K562 (cell line): ENCODE results near the gene GCC1. TPM values are rescaled to one million over a fixed set of nuclear protein-coding genes. Genes with fewer than 3 reads are reported as not detected.

Experiments
- HEY1 ChIP-seq: fragments of 250-450 bp; sonication (Bioruptor Pico); IDR thresholded peaks from 2 replicates; pipeline ENCODE4 v1.5.0; 2020; ENCODE audit warnings: mild to moderate bottlenecking, moderate library complexity, borderline replicate concordance
- HOMEZ ChIP-seq: fragments of 250-450 bp; sonication (Bioruptor Pico); IDR thresholded peaks from 2 replicates; pipeline ENCODE4 v1.4.0; 2020; ENCODE audit warnings: mild to moderate bottlenecking, moderate library complexity
- PBX2 ChIP-seq, 2 experiments: IDR thresholded peaks in 1 of 2; conservative IDR thresholded peaks in 1 of 2; 2 replicates each; pipeline ENCODE4 v1.6.1; 2016; ENCODE audit warnings: low read depth in 2 of 2, mild to moderate bottlenecking in 1 of 2, missing compliant biosample characterization in 1 of 2, missing genetic modification characterization in 1 of 2, moderate library complexity in 1 of 2
- ZNF551 ChIP-seq: fragments of 250-450 bp; sonication (Bioruptor Pico); IDR thresholded peaks from 2 replicates; pipeline ENCODE4 v1.5.0; 2021; ENCODE audit warnings: mild to moderate bottlenecking, moderate library complexity
- ZNF764 ChIP-seq: fragments of 250-450 bp; sonication (Bioruptor Pico); IDR thresholded peaks from 2 replicates; pipeline ENCODE4 v1.4.0; 2020; ENCODE audit warnings: low read depth, mild to moderate bottlenecking, moderate library complexity
- ZNF785 ChIP-seq: fragments of 250-450 bp; sonication (Bioruptor Pico); IDR thresholded peaks from 2 replicates; pipeline ENCODE4 v1.4.0; 2020; ENCODE audit warnings: mild to moderate bottlenecking
- ZZZ3 ChIP-seq: fragments of 450-650 bp; IDR thresholded peaks from 2 replicates; pipeline ENCODE4 v1.6.1; 2016; ENCODE audit warnings: antibody characterized with exemption, mild to moderate bottlenecking, moderate library complexity
- polyA plus RNA-seq, 8 experiments: library from polyadenylated mRNA; depleted of rRNA in 4 of 8; stranded (reverse) in 5 of 8; unstranded in 3 of 8; fragments of >200 nt; fragmentation: Nextera tagmentation in 2 of 8; fragmentation: Illumina TruSeq in 1 of 8; extraction: Ambion mirVana in 2 of 8; extraction: Trizol in 1 of 8; gene quantifications; 2 replicates each; pipeline versions ENCODE4 v1.2.1 to v1.2.3, GENCODE V29; 2011 to 2014; ENCODE audit warnings: inconsistent platforms in 1 of 8, missing spikeins in 1 of 8
- total RNA-seq, 7 experiments: library from RNA; depleted of rRNA in 6 of 7; stranded (reverse); fragments of >200 nt in 6 of 7; fragmentation: Illumina TruSeq in 2 of 7; extraction: Trizol in 2 of 7; gene quantifications; 2 replicates each; pipeline versions ENCODE4 v1.2.1 to v1.2.3, GENCODE V29; 2011 to 2021; ENCODE audit warnings: low replicate concordance in 1 of 7

GCC1 gene
- total and polyA plus RNA-seq, 9 of the 15 experiments (the other 6 are each of a cell fraction or from before 2014, with no cell fraction given), result 1.9 to 19.8 (median 10.9) TPM

GRCh38 chr7:127536394-127536691 lies 49.1 kb downstream of the GCC1 start (continued):
- TF ChIP-seq HOMEZ (CRISPR knock-in tag), result no peak
- no peak for TF ChIP-seq ZNF785
- TF ChIP-seq PBX2 (CRISPR knock-in tag; IDR thresholded peaks at IDR 0.05; ENCODE audit: low read depth), result no peak
- no peak for TF ChIP-seq PBX2 (tag; conservative IDR thresholded peaks at IDR 0.05; ENCODE audit: low read depth)
- TF ChIP-seq ZNF764, result no peak
- TF ChIP-seq ZNF551 (CRISPR knock-in tag), result no peak
- TF ChIP-seq ZZZ3, result no peak
- TF ChIP-seq HEY1 (CRISPR knock-in tag), result no peak
